Natural killer cell (primary cell): ENCODE measurements around the gene ZFP36L2. TPM values are rescaled to one million over a fixed set of nuclear protein-coding genes. Genes with fewer than 3 reads are reported as not detected.

Experiments used
- ATAC-seq, 3 donors: fragments of 150-1000 bp in 2 of 3; fragments of 200-7000 bp in 1 of 3; cut with Tn5 transposase; 1 replicate in 1 of 3; 2 replicates in 2 of 3; pipeline ENCODE4 v1.10.0; 2021; ENCODE audit warnings: mild to moderate bottlenecking in 2 of 3, moderate library complexity in 2 of 3
- DNase-seq, 2 donors: peaks; one replicate each; pipeline versions ENCODE4 v3.0.0 to v3.0.0-alpha.2; 2013 to 2021; ENCODE audit warnings: mixed read lengths in 1 of 2
- H3K27ac ChIP-seq: one replicate; pipeline ENCODE4 v1.5.1; 2013; ENCODE audit warnings: mild to moderate bottlenecking, low read length
- H3K27me3 ChIP-seq: one replicate; pipeline ENCODE4 v1.6.1; 2013; ENCODE audit warnings: low read length; ENCODE audit not compliant: control insufficient read depth, insufficient read depth
- H3K36me3 ChIP-seq: one replicate; pipeline ENCODE4 v1.6.1; 2013; ENCODE audit warnings: low read length; ENCODE audit not compliant: control insufficient read depth, insufficient read depth
- H3K4me1 ChIP-seq: one replicate; pipeline ENCODE4 v1.6.1; 2013; ENCODE audit warnings: low read length; ENCODE audit not compliant: control insufficient read depth, insufficient read depth
- H3K4me3 ChIP-seq: one replicate; pipeline ENCODE4 v1.5.1; 2013; ENCODE audit warnings: low read length
- H3K9me3 ChIP-seq: one replicate; pipeline ENCODE4 v1.6.1; 2013; ENCODE audit warnings: low read length; ENCODE audit not compliant: control insufficient read depth, insufficient read depth
- H3K27ac Mint-ChIP-seq, 2 donors: one replicate each; pipeline ENCODE4 v1.8.0; 2022; ENCODE audit warnings: mild to moderate bottlenecking in 2 of 2, mixed read lengths in 2 of 2, moderate library complexity in 1 of 2
- H3K27me3 Mint-ChIP-seq, 2 donors: one replicate each; pipeline ENCODE4 v1.8.0; 2022; ENCODE audit warnings: low read depth in 2 of 2, mixed read lengths in 2 of 2
- H3K36me3 Mint-ChIP-seq: one replicate; pipeline ENCODE4 v1.8.0; 2022; ENCODE audit warnings: mixed read lengths
- H3K4me1 Mint-ChIP-seq, 2 donors: one replicate each; pipeline ENCODE4 v1.8.0; 2022; ENCODE audit warnings: mixed read lengths in 2 of 2
- H3K4me3 Mint-ChIP-seq: one replicate; pipeline ENCODE4 v1.8.0; 2022; ENCODE audit warnings: mild to moderate bottlenecking, moderate library complexity, mixed read lengths
- H3K9me3 Mint-ChIP-seq, 2 donors: one replicate each; pipeline ENCODE4 v1.8.0; 2022; ENCODE audit warnings: mixed read lengths in 2 of 2
- CTCF ChIP-seq: fragments of 200-600 bp; IDR thresholded peaks from one replicate; pipeline ENCODE4 v1.8.0; 2022; ENCODE audit warnings: antibody characterized with exemption
- WGBS: methylation state at CpG from one replicate; pipeline ENCODE4 v1.1.7; 2013; ENCODE audit warnings: missing lambda C conversion rate; ENCODE audit not compliant: insufficient coverage; 5-methylcytosine and 5-hydroxymethylcytosine counted together
- intact Hi-C: fragments of 100-400 bp; cut with micrococcal nuclease; formaldehyde crosslinking; loops from one replicate; pipeline ENCODE4 v1.14.2; 2022
- total RNA-seq, 4 donors: library from RNA; stranded (reverse); fragments of 120-200 nt in 1 of 4; gene quantifications; one replicate each; pipeline versions ENCODE4 v1.2.3 to v1.2.4, GENCODE V29; 2013 to 2022

Gene ZFP36L2
- total RNA-seq, 3 donors from 2014 or later (not counting 1 experiment from before 2014, with no cell fraction given): 376 to 428 (median 418) TPM

GRCh38 chr2:43228756-43229659 is 2.6 kb upstream of the ZFP36L2 start:
- Mint-ChIP-seq H3K4me1 (peaks cover 29% of the 10 kb centered on the region in 2 donors), H3K27me3 (no peaks in the 10 kb centered on the region), H3K36me3 (peaks cover 9% of the 10 kb centered on the region), H3K9me3 (no peaks in the 10 kb centered on the region), H3K4me3 (peak overlapping the region; percentile 79), H3K27ac (peak overlapping the region; percentile 90 to 99)
- no peak for TF ChIP-seq CTCF
- Histone ChIP-seq H3K4me1 (peaks cover 37% of the 10 kb centered on the region), H3K27ac (peak overlapping the region; percentile 86), H3K27me3 (no peaks in the 10 kb centered on the region), H3K36me3 (peaks cover 18% of the 10 kb centered on the region), H3K4me3 (no peak overlapping the region), H3K9me3 (no peaks in the 10 kb centered on the region)
- 30% methylated on average over 5 of the region's 6 CpGs for WGBS
- DNase-seq (peak in 1 of 2 donors; percentile 76), ATAC-seq (no peak)
- intact Hi-C loops: loop anchor here (1.0 to 5.0 kb wide), 9 partner anchors 10 to 417 kb away; no protein-coding TSS in a partner anchor

DNA sequence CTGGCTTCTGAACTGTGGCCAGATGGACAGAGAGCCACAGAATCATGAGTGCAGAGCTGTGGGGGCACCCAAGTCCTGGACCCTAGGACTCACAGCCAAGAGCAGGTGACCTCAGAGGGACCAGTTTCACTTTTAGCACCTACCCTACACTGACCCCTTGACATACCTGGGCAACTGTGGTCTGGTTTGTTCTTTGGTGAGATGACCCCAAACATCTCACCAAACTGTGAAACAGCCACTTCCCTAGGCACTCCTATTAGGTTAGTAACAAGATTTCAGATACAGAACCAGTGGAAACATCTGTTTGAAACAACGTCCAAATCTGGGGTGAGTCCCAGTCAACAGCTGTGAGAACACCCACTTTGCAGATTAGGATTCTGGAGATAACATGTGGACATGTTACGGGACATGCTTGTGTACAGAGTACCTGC is 1.9 kb upstream of the ZFP36L2 start:
- H3K4me3 ChIP-seq: peak overlapping the region; percentile 97
- ATAC-seq (no peak), DNase-seq (no peak)
- no peaks in the 10 kb centered on the region for H3K9me3 ChIP-seq
- peaks cover 32% of the 10 kb centered on the region for H3K4me1 ChIP-seq
- H3K27me3 Mint-ChIP-seq: no peaks in the 10 kb centered on the region
- intact Hi-C loops: loop anchor here (1.0 to 5.0 kb wide), 5 partner anchors 9 to 416 kb away; no protein-coding TSS in a partner anchor
- TF ChIP-seq CTCF: no peak
- peak overlapping the region; percentile 79 for H3K4me3 Mint-ChIP-seq
- H3K4me1 Mint-ChIP-seq: peaks cover 31 to 35% of the 10 kb centered on the region in 2 donors
- H3K9me3 Mint-ChIP-seq: no peaks in the 10 kb centered on the region
- H3K27me3 ChIP-seq: no peaks in the 10 kb centered on the region
- peak overlapping the region; percentile 86 for H3K27ac ChIP-seq
- 32% methylated on average over 2 of the region's 2 CpGs for WGBS
- peaks cover 16% of the 10 kb centered on the region for H3K36me3 Mint-ChIP-seq
- H3K27ac Mint-ChIP-seq: peak overlapping the region; percentile 90 to 99
- peaks cover 25% of the 10 kb centered on the region for H3K36me3 ChIP-seq

DNA sequence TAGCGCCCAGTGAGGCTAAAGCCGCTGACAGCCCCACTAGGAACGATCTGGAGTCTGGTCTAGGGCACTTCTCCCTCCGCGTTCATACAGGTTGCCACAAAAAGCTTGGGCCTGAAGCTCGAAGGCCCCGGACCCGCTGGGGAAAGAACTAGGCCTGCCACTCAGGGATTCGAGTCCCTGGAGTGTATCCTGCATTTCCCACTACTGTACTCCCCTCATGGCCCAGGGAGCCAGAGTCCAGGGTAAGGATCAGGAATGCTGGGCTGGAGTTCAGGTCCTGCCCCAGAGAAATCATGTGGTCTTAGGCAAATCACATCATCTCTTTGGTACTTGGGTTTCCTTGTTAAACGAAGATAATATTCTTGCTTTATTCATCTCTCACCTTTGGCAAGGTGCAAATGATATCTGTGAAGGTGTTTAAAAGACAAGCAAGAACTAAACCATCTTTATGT is 1.4 kb upstream of the ZFP36L2 start:
- Histone ChIP-seq H3K4me3 (peak overlapping the region; percentile 97), H3K27ac (peak overlapping the region; percentile 86), H3K27me3 (no peaks in the 10 kb centered on the region), H3K9me3 (no peaks in the 10 kb centered on the region), H3K4me1 (peaks cover 29% of the 10 kb centered on the region), H3K36me3 (peaks cover 30% of the 10 kb centered on the region)
- no peak for TF ChIP-seq CTCF
- H3K36me3 Mint-ChIP-seq: peaks cover 19% of the 10 kb centered on the region
- ATAC-seq (no peak), DNase-seq (no peak)
- intact Hi-C loops: loop anchor here (1.0 to 5.0 kb wide), 6 partner anchors 9 to 416 kb away; no protein-coding TSS in a partner anchor
- peak overlapping the region; percentile 90 to 99 for H3K27ac Mint-ChIP-seq
- H3K9me3 Mint-ChIP-seq: no peaks in the 10 kb centered on the region
- no peaks in the 10 kb centered on the region for H3K27me3 Mint-ChIP-seq
- WGBS: under 1% methylated on average over 9 of the region's 10 CpGs
- peaks cover 33 to 37% of the 10 kb centered on the region in 2 donors for H3K4me1 Mint-ChIP-seq
- peak overlapping the region; percentile 79 for H3K4me3 Mint-ChIP-seq
